Gastroesophageal sphincter (tissue), 3 donors: ENCODE results near the gene CD8B.

Experiments used
- CTCF ChIP-seq, 4 experiments: fragments of 200-600 bp in 2 of 4; fragments of 450-650 bp in 2 of 4; sonication (generic) in 1 of 4; IDR thresholded peaks; one replicate each; pipeline ENCODE4 v1.5.1; 2017 to 2019; ENCODE audit warnings: antibody characterized with exemption in 4 of 4, mild to moderate bottlenecking in 2 of 4, moderate library complexity in 2 of 4
- EP300 ChIP-seq: sonication (generic); formaldehyde crosslinking; IDR thresholded peaks from one replicate; pipeline ENCODE4 v1.6.1; 2017; ENCODE audit warnings: antibody characterized with exemption, mild to moderate bottlenecking
- POLR2A ChIP-seq, 2 donors: fragments of 450-650 bp; IDR thresholded peaks; one replicate each; pipeline ENCODE4 v1.6.1; 2017; ENCODE audit warnings: antibody characterized with exemption in 2 of 2, mild to moderate bottlenecking in 2 of 2, moderate library complexity in 1 of 2

DNA sequence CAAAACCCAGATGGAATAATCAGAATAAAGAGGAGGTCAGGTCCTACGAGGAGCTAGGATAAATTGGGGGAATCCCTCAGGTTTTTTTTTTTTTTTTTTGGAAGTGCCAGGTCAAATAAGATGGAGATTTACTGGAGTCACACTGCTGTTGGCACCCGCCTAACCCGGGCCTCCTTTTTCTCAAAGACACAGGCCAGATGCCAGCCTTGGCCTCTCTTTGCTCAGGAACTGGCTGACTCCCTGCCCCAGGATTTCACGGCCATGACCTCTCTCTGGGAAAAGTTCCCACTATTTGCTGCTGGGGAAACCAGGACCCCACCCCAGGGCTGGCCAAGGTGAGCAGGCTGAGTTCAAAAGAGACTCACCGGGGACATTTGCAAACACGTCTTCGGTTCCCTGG lies 73.5 kb downstream of the CD8B start:
- TF ChIP-seq CTCF (IDR thresholded peaks at IDR 0.05) (no peak), EP300 (no peak), POLR2A (IDR thresholded peaks at IDR 0.05) (no peak)
